Stomach smooth muscle (tissue), 2 donors: ENCODE data around the gene KCNK3.
"Not testable (repeated sequence)": the region's sequence is repeated elsewhere in the genome, so short reads cannot be mapped to it uniquely, and the experiment has no call there.

Experiments used
- H3K27ac ChIP-seq: one replicate; pipeline ENCODE4 v1.7.0; 2013; ENCODE audit warnings: mild to moderate bottlenecking, low read length, inconsistent platforms
- H3K27me3 ChIP-seq, 2 donors: one replicate each; pipeline ENCODE4 v1.7.0; 2013; ENCODE audit warnings: low read length in 2 of 2; ENCODE audit not compliant: insufficient read depth in 2 of 2, control insufficient read depth in 1 of 2
- H3K36me3 ChIP-seq, 2 donors: one replicate each; pipeline ENCODE4 v1.7.0; 2013; ENCODE audit warnings: low read length in 2 of 2; ENCODE audit not compliant: control insufficient read depth in 2 of 2, insufficient read depth in 2 of 2
- H3K4me1 ChIP-seq: one replicate; pipeline ENCODE4 v1.7.0; 2013; ENCODE audit warnings: low read length; ENCODE audit not compliant: control insufficient read depth, insufficient read depth
- H3K4me3 ChIP-seq, 2 donors: one replicate each; pipeline ENCODE4 v1.7.0; 2013; ENCODE audit warnings: low read length in 2 of 2
- H3K9ac ChIP-seq, 2 donors: one replicate each; pipeline ENCODE4 v1.7.0; 2013; ENCODE audit warnings: low read length in 2 of 2, mild to moderate bottlenecking in 1 of 2
- H3K9me3 ChIP-seq, 2 donors: one replicate each; pipeline ENCODE4 v1.7.0; 2013; ENCODE audit warnings: low read length in 2 of 2; ENCODE audit not compliant: control insufficient read depth in 2 of 2
- donor health status: healthy.
- donor health status: Pancreatic carcinoma.

KCNK3 gene

GRCh38 chr2:26758790-26759321 is 66.3 kb downstream of the KCNK3 start:
- Histone ChIP-seq H3K27ac (no peak overlapping the region), H3K36me3 (no peaks in the 10 kb centered on the region), H3K4me3 (no peak overlapping the region), H3K27me3 (no peaks in the 10 kb centered on the region), H3K9me3 (no peaks in the 10 kb centered on the region), H3K4me1 (peaks cover 12% of the 10 kb centered on the region), H3K9ac (no peak overlapping the region)

DNA sequence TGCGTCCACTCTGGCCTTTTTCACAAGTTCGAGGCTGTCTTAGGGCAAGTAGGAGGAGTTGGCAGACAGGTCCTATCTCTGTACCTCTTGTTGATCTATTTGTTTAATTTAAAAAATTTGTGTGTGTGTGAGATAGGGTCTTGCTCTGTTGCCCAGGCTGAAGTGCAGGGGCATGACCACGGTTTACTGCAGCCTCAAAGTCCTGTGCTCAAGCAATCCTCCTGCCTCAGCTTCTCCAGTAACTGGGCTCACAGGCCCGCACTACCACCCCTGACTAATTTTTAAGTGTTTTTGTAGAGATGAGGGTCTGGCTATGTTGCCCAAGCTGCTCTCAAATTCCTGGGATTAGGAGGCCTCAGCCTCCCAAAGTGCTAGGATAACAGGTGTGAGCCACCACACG is 67.3 kb downstream of the KCNK3 start:
- no peak overlapping the region for H3K27ac ChIP-seq
- H3K27me3 ChIP-seq = no peaks in the 10 kb centered on the region
- peaks cover 16% of the 10 kb centered on the region for H3K4me1 ChIP-seq

GRCh38 chr2:26760991-26761390 is 68.5 kb downstream of the KCNK3 start:
- not testable (repeated sequence) for H3K4me3 ChIP-seq, H3K9ac ChIP-seq, H3K27ac ChIP-seq, H3K9me3 ChIP-seq, H3K27me3 ChIP-seq, H3K36me3 ChIP-seq
- peaks cover 25% of the 10 kb centered on the region for H3K4me1 ChIP-seq

More for the DNA sequence above, 67.3 kb downstream of the KCNK3 start:
- Histone ChIP-seq H3K4me3 (no peak overlapping the region), H3K9ac (no peak overlapping the region), H3K9me3 (no peaks in the 10 kb centered on the region), H3K36me3 (no peaks in the 10 kb centered on the region)

DNA sequence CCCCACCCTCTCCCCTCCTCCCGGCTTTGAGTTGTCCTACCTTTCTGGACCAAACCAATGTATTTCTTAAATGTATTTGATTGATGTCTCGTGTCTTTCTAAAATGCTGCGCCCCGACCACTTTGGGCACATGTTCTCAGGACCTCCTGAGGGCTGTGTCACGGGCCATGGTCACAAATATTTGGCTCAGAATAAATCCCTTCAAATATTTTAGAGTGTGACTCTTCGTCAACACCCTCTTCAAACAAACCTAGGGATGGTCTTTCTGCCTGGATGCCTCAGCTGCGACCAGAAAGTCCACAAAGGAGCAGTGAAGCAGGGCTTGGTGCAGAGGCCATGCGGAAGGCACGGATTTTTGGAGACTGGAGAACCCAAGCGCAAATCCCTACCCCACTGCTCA is 70.5 kb downstream of the KCNK3 start:
- Histone ChIP-seq H3K4me1 (peaks cover 38% of the 10 kb centered on the region), H3K27ac (no peak overlapping the region), H3K9ac (no peak overlapping the region), H3K27me3 (no peaks in the 10 kb centered on the region), H3K36me3 (peaks cover 0 to 2% of the 10 kb centered on the region in 2 donors), H3K9me3 (no peaks in the 10 kb centered on the region), H3K4me3 (no peak overlapping the region)

GRCh38 chr2:26764078-26764887 is 71.8 kb downstream of the KCNK3 start, which contains the start of gene SLC35F6:
Gene SLC35F6 (plus strand): TSS chr2:26764284. CDS start chr2:26764350, 66 bp downstream.
- Histone ChIP-seq H3K4me3 (peak within 1 kb of the TSS; percentile 93), H3K27me3 (no peaks in the 10 kb centered on the region), H3K9me3 (no peaks in the 10 kb centered on the region), H3K27ac (peak within 1 kb of the TSS; percentile 83), H3K9ac (peak within 1 kb of the TSS; percentile 91 to 99), H3K4me1 (peaks cover 38% of the 10 kb centered on the region), H3K36me3 (peaks cover 0 to 2% of the 10 kb centered on the region in 2 donors)

DNA sequence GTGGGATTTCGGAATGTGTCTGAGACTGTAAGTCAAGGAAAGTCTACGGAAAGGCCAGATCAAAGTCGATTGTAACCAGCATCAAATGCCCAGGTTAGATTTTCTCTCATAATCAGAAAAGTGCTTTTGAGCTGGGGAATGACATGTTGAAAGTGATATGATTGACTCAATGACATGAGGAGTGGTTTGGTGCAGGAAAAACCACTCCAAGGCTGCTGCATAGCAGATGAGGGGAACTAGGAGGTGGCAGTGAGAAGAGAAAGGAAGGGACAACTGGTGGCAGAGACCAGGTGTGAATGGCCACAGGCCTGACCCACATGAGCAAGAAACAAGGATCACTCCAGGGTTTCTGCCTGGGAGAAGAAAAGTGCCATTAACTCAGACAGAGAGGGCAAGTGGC is 72.4 kb downstream of the KCNK3 start:
- H3K9me3 ChIP-seq = no peaks in the 10 kb centered on the region
- peaks cover 0 to 2% of the 10 kb centered on the region in 2 donors for H3K36me3 ChIP-seq
- no peaks in the 10 kb centered on the region for H3K27me3 ChIP-seq
- peak overlapping the region; percentile 93 for H3K4me3 ChIP-seq
- H3K9ac ChIP-seq = peak overlapping the region; percentile 91 to 99
- H3K4me1 ChIP-seq = peaks cover 44% of the 10 kb centered on the region
- H3K27ac ChIP-seq = peak overlapping the region; percentile 83

- peak overlapping the region in 1 of 2 donors; percentile 93 for H3K4me3 ChIP-seq
- no peak overlapping the region for H3K27ac ChIP-seq
- peaks cover 48% of the 10 kb centered on the region for H3K4me1 ChIP-seq
- H3K27me3 ChIP-seq = no peaks in the 10 kb centered on the region
- peak overlapping the region; percentile 91 to 99 for H3K9ac ChIP-seq
- no peaks in the 10 kb centered on the region for H3K9me3 ChIP-seq
- peaks cover 0 to 2% of the 10 kb centered on the region in 2 donors for H3K36me3 ChIP-seq
Measured at GRCh38 chr2:26765475-26766200, 73.1 kb downstream of the KCNK3 start.

- Histone ChIP-seq H3K4me3 (no peak overlapping the region), H3K27me3 (no peaks in the 10 kb centered on the region), H3K36me3 (peaks cover 0 to 2% of the 10 kb centered on the region in 2 donors), H3K4me1 (peaks cover 63% of the 10 kb centered on the region), H3K27ac (no peak overlapping the region), H3K9me3 (no peaks in the 10 kb centered on the region), H3K9ac (no peak overlapping the region)
Measured at GRCh38 chr2:26767129-26767528, 74.6 kb downstream of the KCNK3 start.

- Histone ChIP-seq H3K9ac (no peak overlapping the region), H3K27me3 (no peaks in the 10 kb centered on the region), H3K4me1 (peaks cover 71% of the 10 kb centered on the region), H3K4me3 (no peak overlapping the region), H3K27ac (no peak overlapping the region), H3K9me3 (no peaks in the 10 kb centered on the region), H3K36me3 (peaks cover 0 to 2% of the 10 kb centered on the region in 2 donors)
Measured at GRCh38 chr2:26767894-26768487, 75.5 kb downstream of the KCNK3 start.

- Histone ChIP-seq H3K27ac (peak overlapping the region; percentile 24), H3K27me3 (no peaks in the 10 kb centered on the region), H3K4me1 (peaks cover 66% of the 10 kb centered on the region), H3K36me3 (peaks cover under 1 to 2% of the 10 kb centered on the region in 2 donors), H3K4me3 (no peak overlapping the region), H3K9me3 (no peaks in the 10 kb centered on the region), H3K9ac (no peak overlapping the region)
Measured at GRCh38 chr2:26768759-26769088, 76.2 kb downstream of the KCNK3 start.
